Fibroblast of mammary gland (primary cell): ENCODE measurements around the gene B4GALT3.

Experiments
- DNase-seq: peaks from one replicate; pipeline ENCODE4 v3.0.0-alpha.2; 2010; ENCODE audit warnings: low read depth
- H3K4me3 ChIP-seq: 2 replicates; pipeline ENCODE4 v1.5.1; 2011; ENCODE audit warnings: low read depth, mild to moderate bottlenecking, low read length, moderate library complexity; ENCODE audit not compliant: control insufficient read depth
- CTCF ChIP-seq: conservative IDR thresholded peaks from 2 replicates; pipeline ENCODE4 v1.5.1; 2011; ENCODE audit warnings: low read depth, low read length, inconsistent platforms; ENCODE audit not compliant: control insufficient read depth, insufficient read depth

The B4GALT3 gene

GRCh38 chr1:161139766-161140165 is 37.5 kb downstream of the B4GALT3 start:
- peak; percentile 60 for DNase-seq
- TF ChIP-seq CTCF, result peak; percentile 55
- H3K4me3 ChIP-seq, result no peak overlapping the region

GRCh38 chr1:161138431-161138830 is 38.9 kb downstream of the B4GALT3 start:
- no peak overlapping the region for H3K4me3 ChIP-seq
- no peak for DNase-seq
- no peak for TF ChIP-seq CTCF

GRCh38 chr1:161137881-161138280 is 39.4 kb downstream of the B4GALT3 start:
- no peak for DNase-seq
- H3K4me3 ChIP-seq, result no peak overlapping the region
- no peak for TF ChIP-seq CTCF

GRCh38 chr1:161133220-161133740 is 44.0 kb downstream of the B4GALT3 start:
- peak; percentile 15 for DNase-seq
- no peak for TF ChIP-seq CTCF
- H3K4me3 ChIP-seq, result peak overlapping the region; percentile 98

- peak within 1 kb of the TSS; percentile 98 for H3K4me3 ChIP-seq
- DNase-seq, result peak; percentile 95
- TF ChIP-seq CTCF, result no peak
These were observed 44.7 kb downstream of the B4GALT3 start, which contains the start of gene DEDD for GRCh38 chr1:161132410-161133219. Gene DEDD, minus strand, starts transcription at chr1:161132667. Its CDS starts 8,205 bp downstream, at chr1:161124462.

- no peak for TF ChIP-seq CTCF
- peak overlapping the region; percentile 98 for H3K4me3 ChIP-seq
- peak; percentile 29 for DNase-seq
These were observed 45.5 kb downstream of the B4GALT3 start for GRCh38 chr1:161131523-161132409.
